IPS-NIHi7 (cell line): ENCODE results near the gene RO60.
"Not testable (repeated sequence)": the region's sequence is repeated elsewhere in the genome, so short reads cannot be mapped to it uniquely, and the experiment has no call there.

ENCODE experiments used
- DNase-seq: peaks from one replicate; pipeline ENCODE4 v3.0.0; 2012; ENCODE audit warnings: mixed read lengths; ENCODE audit errors: extremely low spot score

The RO60 gene

GRCh38 chr1:193059282-193060114 lies at the start of gene RO60, which contains the start of gene UCHL5:
RO60 (plus strand) TSS chr1:193059612; CDS start chr1:193069055, 9,443 bp downstream.
UCHL5 (minus strand) TSS chr1:193059360; CDS start chr1:193059260, 100 bp downstream.
- peak; percentile 93 for DNase-seq

GRCh38 chr1:193011406-193011805 lies 48.0 kb upstream of the RO60 start:
- no peak for DNase-seq

GRCh38 chr1:193013005-193013404 lies 46.4 kb upstream of the RO60 start:
- DNase-seq, result no peak

- DNase-seq, result no peak
Observed at GRCh38 chr1:193013707-193014106, 45.7 kb upstream of the RO60 start.

- DNase-seq, result no peak
Observed at GRCh38 chr1:193014400-193014799, 45.0 kb upstream of the RO60 start.

GRCh38 chr1:193016788-193017187 lies 42.6 kb upstream of the RO60 start:
- DNase-seq, result no peak

- DNase-seq, result no peak
Observed at GRCh38 chr1:193019442-193020026, 39.9 kb upstream of the RO60 start.

GRCh38 chr1:193025218-193025617 lies 34.2 kb upstream of the RO60 start:
- no peak for DNase-seq

- DNase-seq, result no peak
Observed at GRCh38 chr1:193030280-193030679, 29.1 kb upstream of the RO60 start.

GRCh38 chr1:193031431-193031830 lies 28.0 kb upstream of the RO60 start:
- no peak for DNase-seq

GRCh38 chr1:193032643-193033427 lies 26.6 kb upstream of the RO60 start:
- DNase-seq, result not testable (repeated sequence)

GRCh38 chr1:193033610-193034009 lies 25.8 kb upstream of the RO60 start:
- no peak for DNase-seq

- DNase-seq, result no peak
Observed at GRCh38 chr1:193036337-193037047, 22.9 kb upstream of the RO60 start.

GRCh38 chr1:193040011-193040410 lies 19.4 kb upstream of the RO60 start:
- DNase-seq, result no peak

- DNase-seq, result no peak
Observed at GRCh38 chr1:193042766-193043691, 16.4 kb upstream of the RO60 start.

- not testable (repeated sequence) for DNase-seq
Observed at GRCh38 chr1:193048913-193049312, 10.5 kb upstream of the RO60 start.

GRCh38 chr1:193054169-193054675 lies 5.2 kb upstream of the RO60 start:
- DNase-seq, result no peak

GRCh38 chr1:193058529-193059281 lies 707 bp upstream of the RO60 start:
- peak; percentile 11 for DNase-seq

GRCh38 chr1:193060115-193060403 lies 647 bp downstream of the RO60 start:
- DNase-seq, result no peak

GRCh38 chr1:193060406-193060805 lies 994 bp downstream of the RO60 start:
- no peak for DNase-seq
